ENCODE measurements around the gene OR4C15. TPM values are rescaled to one million over a fixed set of nuclear protein-coding genes. Genes with fewer than 3 reads are reported as not detected.

Gene OR4C15
- not detected in 2 replicates for total RNA-seq (2022)
- Bru-seq, nascent RNA = not detected
- BruChase-seq, experiment 1, labeled RNA remaining after a 2-hour chase = not detected
- BruChase-seq, experiment 2, labeled RNA remaining after a 6-hour chase = not detected
- long read RNA-seq = 0 reads

GRCh38 chr11:55554169-55554568 is at the start of gene OR4C15:
Gene OR4C15 (plus strand): TSS chr11:55554469. CDS start chr11:55554469, 0 bp downstream.
- POLR2A ChIA-PET = no interaction called here
- intact Hi-C loops (cut with micrococcal nuclease; ENCODE audit: unreplicated experiment) = no loop called here
- BruUV-seq (replicated peaks) = no TSS peak
- Mint-ChIP-seq H3K9me3 (ENCODE audit: unreplicated experiment) (peaks cover 22% of the 10 kb centered on the region), H3K4me3 (ENCODE audit: unreplicated experiment) (no peak within 1 kb of the TSS), H3K36me3 (ENCODE audit: insufficient read depth, unreplicated experiment) (no peaks in the 10 kb centered on the region), H3K27me3 (ENCODE audit: insufficient read depth, unreplicated experiment) (no peaks in the 10 kb centered on the region), H3K27ac (ENCODE audit: unreplicated experiment) (no peak within 1 kb of the TSS), H3K4me1 (ENCODE audit: low read depth, unreplicated experiment) (no peaks in the 10 kb centered on the region)
- no peak for DNase-seq
- Histone ChIP-seq H3K9me3 (no peaks in the 10 kb centered on the region; the same call in 1 of the 2 replicates), H3K27me3 (replicated peaks; ENCODE audit: control insufficient read depth, insufficient read depth, low read length) (no peaks in the 10 kb centered on the region), H3K36me3 (ENCODE audit: control insufficient read depth, insufficient read depth, low read length) (no peaks in the 10 kb centered on the region), H3K4me1 (no peaks in the 10 kb centered on the region), H3K4me3 (ENCODE audit: low read depth, low read length) (no peak within 1 kb of the TSS)
- no peak for TF ChIP-seq CTCF (IDR thresholded peaks at IDR 0.05; ENCODE audit: insufficient read depth in 1 of 2, low read depth in 1 of 2, low read length in 1 of 2, severe bottlenecking in 1 of 2, unreplicated experiment in 1 of 2)
- CTCF ChIA-PET = no interaction called here

- no peak within 1 kb of the TSS for H3K4me3 Mint-ChIP-seq (ENCODE audit: unreplicated experiment)
- BruUV-seq (replicated peaks) = no TSS peak
- no peaks in the 10 kb centered on the region for H3K4me1 ChIP-seq
- no peaks in the 10 kb centered on the region for H3K27me3 ChIP-seq (replicated peaks; ENCODE audit: control insufficient read depth, insufficient read depth, low read length)
- H3K36me3 Mint-ChIP-seq (ENCODE audit: insufficient read depth, unreplicated experiment) = no peaks in the 10 kb centered on the region
- H3K9me3 ChIP-seq = no peaks in the 10 kb centered on the region
- H3K27me3 Mint-ChIP-seq (ENCODE audit: insufficient read depth, unreplicated experiment) = no peaks in the 10 kb centered on the region
- H3K9me3 Mint-ChIP-seq (ENCODE audit: unreplicated experiment) = no peaks in the 10 kb centered on the region
- DNase-seq = no peak
- CTCF ChIA-PET = no interaction called here
- no peak for TF ChIP-seq CTCF (IDR thresholded peaks at IDR 0.05; ENCODE audit: insufficient read depth in 1 of 2, low read depth in 1 of 2, low read length in 1 of 2, severe bottlenecking in 1 of 2, unreplicated experiment in 1 of 2)
- POLR2A ChIA-PET = no interaction called here
- H3K36me3 ChIP-seq (ENCODE audit: control insufficient read depth, insufficient read depth, low read length) = no peaks in the 10 kb centered on the region
- no peaks in the 10 kb centered on the region for H3K4me1 Mint-ChIP-seq (ENCODE audit: low read depth, unreplicated experiment)
- intact Hi-C loops (cut with micrococcal nuclease; ENCODE audit: unreplicated experiment) = no loop called here
- H3K27ac Mint-ChIP-seq (ENCODE audit: unreplicated experiment) = no peak within 1 kb of the TSS
- no peak within 1 kb of the TSS for H3K4me3 ChIP-seq (ENCODE audit: low read depth, low read length)
Measured at GRCh38 chr11:55571828-55572227, 17.6 kb downstream of the OR4C15 start, which contains the start of gene OR4C16. Gene OR4C16 (plus strand): TSS chr11:55572128. CDS start chr11:55572128, 0 bp downstream.

GRCh38 chr11:55572548-55572947 is 18.3 kb downstream of the OR4C15 start:
- CTCF ChIA-PET = no interaction called here
- intact Hi-C loops (cut with micrococcal nuclease; ENCODE audit: unreplicated experiment) = no loop called here
- no peaks in the 10 kb centered on the region for H3K27me3 ChIP-seq (replicated peaks; ENCODE audit: control insufficient read depth, insufficient read depth, low read length)
- POLR2A ChIA-PET = no interaction called here
- H3K4me1 ChIP-seq = no peaks in the 10 kb centered on the region
- no peak for DNase-seq
- no peak overlapping the region for H3K4me3 Mint-ChIP-seq (ENCODE audit: unreplicated experiment)
- no peaks in the 10 kb centered on the region for H3K27me3 Mint-ChIP-seq (ENCODE audit: insufficient read depth, unreplicated experiment)
- H3K9me3 Mint-ChIP-seq (ENCODE audit: unreplicated experiment) = no peaks in the 10 kb centered on the region
- BruUV-seq (replicated peaks) = no TSS peak
- H3K36me3 Mint-ChIP-seq (ENCODE audit: insufficient read depth, unreplicated experiment) = no peaks in the 10 kb centered on the region
- no peak overlapping the region for H3K27ac Mint-ChIP-seq (ENCODE audit: unreplicated experiment)
- no peak overlapping the region for H3K4me3 ChIP-seq (ENCODE audit: low read depth, low read length)
- TF ChIP-seq CTCF (IDR thresholded peaks at IDR 0.05; ENCODE audit: insufficient read depth in 1 of 2, low read depth in 1 of 2, low read length in 1 of 2, severe bottlenecking in 1 of 2, unreplicated experiment in 1 of 2) = no peak
- H3K36me3 ChIP-seq (ENCODE audit: control insufficient read depth, insufficient read depth, low read length) = no peaks in the 10 kb centered on the region
- H3K9me3 ChIP-seq = no peaks in the 10 kb centered on the region
- no peaks in the 10 kb centered on the region for H3K4me1 Mint-ChIP-seq (ENCODE audit: low read depth, unreplicated experiment)

Other genes with a start within 250 kb of the OR4C15 start
- not detected in 2 replicates for gene OR4A16, start 211.3 kb upstream of the OR4C15 start, total RNA-seq (2022)
- not detected in 2 replicates for gene OR4A15, start 186.5 kb upstream of the OR4C15 start, total RNA-seq (2022)
- not detected in 2 replicates for gene OR4C16, start 17.7 kb downstream of the OR4C15 start, total RNA-seq (2022)
- gene OR4C11, start 53.2 kb downstream of the OR4C15 start, total RNA-seq (2022) = not detected in 2 replicates
- not detected in 2 replicates for gene OR4P4, start 80.6 kb downstream of the OR4C15 start, total RNA-seq (2022)
- not detected in 2 replicates for gene OR4S2, start 93.9 kb downstream of the OR4C15 start, total RNA-seq (2022)
- not detected in 2 replicates for gene OR4C6, start 107.7 kb downstream of the OR4C15 start, total RNA-seq (2022)
- gene OR5D13, start 219.0 kb downstream of the OR4C15 start, total RNA-seq (2022) = not detected in 2 replicates
- not detected in 2 replicates for gene OR5D14, start 241.1 kb downstream of the OR4C15 start, total RNA-seq (2022)